ENCODE results near the gene PHOX2A.

DNA sequence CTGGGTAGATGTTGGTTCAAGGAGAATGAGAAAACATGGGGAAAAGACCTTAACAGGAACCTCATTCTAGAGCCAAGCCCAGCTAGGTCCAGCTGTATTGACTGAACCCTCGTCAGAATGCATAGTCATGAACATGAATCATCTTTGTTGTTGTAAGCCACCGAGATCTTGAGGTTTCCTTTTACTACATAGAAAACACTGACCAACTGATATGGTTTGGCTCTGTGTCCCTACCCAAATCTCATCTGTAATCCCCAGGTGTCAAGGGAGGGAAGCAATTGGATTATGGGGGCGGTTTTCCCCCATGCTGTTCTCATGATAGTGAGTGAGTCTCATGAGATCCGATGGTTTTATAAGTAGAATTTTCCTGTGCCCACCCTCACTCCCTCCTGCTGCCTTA lies 19.4 kb upstream of the PHOX2A start:
- TF ChIP-seq SUZ12 (IDR thresholded peaks at IDR 0.05; ENCODE audit: extremely low read depth, insufficient read depth, insufficient read length), result no peak
- no peak for TF ChIP-seq YY1 (IDR thresholded peaks at IDR 0.05; ENCODE audit: insufficient read depth, insufficient read length)

All from NT2/D1 (cell line).